ENCODE data around the gene MRPL44.

Gene MRPL44

GRCh38 chr2:223957092-223957851 is at the start of gene MRPL44:
TSS of gene MRPL44 (plus strand) at chr2:223957463. CDS start at chr2:223957473, 10 bp downstream.
- Histone ChIP-seq H3K27ac (peak within 1 kb of the TSS in 20 of 21 experiments; percentile 79 to 93 (median 88)), H3K4me3 (peak within 1 kb of the TSS; percentile 69 to 98 (median 86))

DNA sequence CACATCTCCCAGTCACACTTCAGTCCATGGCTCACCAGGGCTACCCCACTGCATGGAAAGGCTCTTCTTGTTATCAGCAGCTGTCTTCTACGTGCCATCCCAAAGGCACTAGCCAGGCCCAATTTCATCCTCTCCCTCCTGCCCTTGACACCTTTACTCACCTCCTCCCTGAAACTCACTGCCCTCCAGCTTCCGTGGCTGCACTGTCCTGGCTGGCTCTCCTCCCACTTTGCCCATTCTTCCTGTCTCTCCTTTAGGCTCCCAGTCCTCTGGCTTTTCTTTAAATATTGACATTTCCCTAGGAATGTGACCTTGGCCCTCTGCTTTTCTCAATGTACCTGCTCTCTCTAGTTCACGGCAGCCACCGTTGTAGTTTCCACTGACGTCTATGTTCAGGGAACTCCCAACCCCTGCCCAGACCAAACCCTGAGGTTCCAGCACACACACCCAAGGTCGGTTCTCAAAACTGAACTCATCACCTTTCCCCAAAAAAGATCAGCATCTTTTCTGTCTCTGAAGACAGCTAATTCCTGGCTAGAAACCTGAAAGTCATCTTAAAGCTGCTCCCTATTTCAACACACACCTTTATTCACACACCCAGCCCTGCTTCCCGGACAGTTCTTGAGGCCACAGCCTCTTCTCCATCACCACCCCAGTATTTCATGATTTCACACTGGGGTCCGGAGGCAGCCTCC is 48.8 kb upstream of the MRPL44 start:
- H3K4me3 ChIP-seq = no peak overlapping the region
- peak overlapping the region in 1 of 21 experiments; percentile 11 for H3K27ac ChIP-seq

DNA sequence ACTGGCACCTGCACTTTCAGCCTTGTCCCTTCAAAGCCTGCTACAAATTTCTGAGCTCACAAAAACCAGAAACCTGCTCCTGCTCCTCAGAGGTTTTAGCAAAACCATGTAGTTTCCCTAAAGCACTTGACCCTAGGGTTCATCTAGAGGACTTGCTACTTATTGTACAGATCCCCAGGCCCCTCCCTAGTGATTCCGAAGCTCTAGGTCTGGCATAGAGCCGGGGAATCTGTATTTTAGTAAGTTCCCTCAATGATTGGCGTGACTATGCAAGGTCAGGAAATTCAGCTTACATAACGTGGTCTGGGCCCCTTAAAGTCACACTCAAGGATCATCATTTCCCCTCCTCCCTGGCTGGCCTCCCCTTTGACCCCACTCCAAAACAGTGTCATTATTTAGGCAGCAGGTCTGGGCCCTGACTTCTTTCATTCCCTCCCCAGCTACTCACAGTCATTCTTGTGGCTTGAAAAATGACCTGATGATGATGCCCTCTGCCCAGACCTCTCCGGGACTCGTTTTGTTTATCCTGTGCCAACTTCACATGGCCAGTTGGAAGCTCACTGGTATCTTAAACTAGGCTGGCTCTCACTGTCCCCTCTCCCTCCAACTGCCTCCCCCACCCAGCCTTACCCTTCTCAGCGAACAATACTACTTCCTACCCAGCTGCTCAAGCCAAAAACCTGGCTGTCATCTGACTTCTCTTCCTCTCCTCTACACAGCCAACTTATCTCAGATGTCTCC is 48.1 kb upstream of the MRPL44 start:
- Histone ChIP-seq H3K4me3 (no peak overlapping the region), H3K27ac (peak overlapping the region in 1 of 21 experiments; percentile 11)

GRCh38 chr2:223914324-223914723 is 42.9 kb upstream of the MRPL44 start:
- Histone ChIP-seq H3K27ac (no peak overlapping the region), H3K4me3 (no peak overlapping the region)

DNA sequence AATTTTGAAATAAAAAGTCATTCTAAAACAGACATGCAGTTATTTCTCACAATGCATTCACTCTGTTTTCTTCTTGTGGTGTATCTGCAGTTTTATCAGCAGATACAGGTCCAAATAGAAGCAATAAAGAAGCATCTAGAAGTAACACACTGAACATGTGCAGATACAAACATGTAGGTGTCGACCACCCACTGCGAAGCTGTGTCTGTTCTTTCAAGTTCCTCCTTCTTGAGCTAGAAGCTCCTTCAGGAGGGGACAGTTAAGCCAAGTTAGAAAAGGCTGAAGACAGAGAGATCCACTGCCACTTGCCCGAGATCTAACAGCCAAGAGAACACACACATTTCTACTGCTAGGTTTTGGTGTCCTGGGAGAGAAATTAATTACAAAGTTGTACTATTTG is 42.2 kb upstream of the MRPL44 start:
- Histone ChIP-seq H3K4me3 (no peak overlapping the region), H3K27ac (no peak overlapping the region)

- no peak overlapping the region for H3K4me3 ChIP-seq
Observed at GRCh38 chr2:223916181-223916920, 40.9 kb upstream of the MRPL44 start.

DNA sequence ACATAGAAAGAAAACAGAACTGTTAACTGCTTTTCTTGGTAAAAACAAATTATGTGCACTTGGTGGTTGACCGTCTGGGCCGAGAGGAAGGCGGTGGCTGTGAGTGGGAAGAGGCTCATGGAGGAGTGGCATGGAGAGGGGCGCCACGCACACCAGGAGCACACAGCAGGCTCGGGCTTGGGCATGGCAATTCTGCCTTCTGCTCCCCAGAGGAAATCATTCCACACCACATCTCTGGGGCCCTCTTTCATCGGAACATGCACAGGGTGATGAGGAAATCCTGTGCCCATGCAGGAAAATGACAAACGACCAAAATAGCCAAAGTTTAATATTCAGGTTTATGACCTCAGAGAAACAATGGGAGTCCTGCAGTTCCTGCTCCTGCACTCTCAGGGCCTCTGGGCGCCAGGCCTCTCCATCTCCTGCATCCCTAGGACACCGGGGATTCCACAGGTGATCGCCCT is 38.6 kb upstream of the MRPL44 start:
- no peak overlapping the region for H3K27ac ChIP-seq

More at GRCh38 chr2:223916181-223916920, 40.9 kb upstream of the MRPL44 start:
- no peak overlapping the region for H3K27ac ChIP-seq

DNA sequence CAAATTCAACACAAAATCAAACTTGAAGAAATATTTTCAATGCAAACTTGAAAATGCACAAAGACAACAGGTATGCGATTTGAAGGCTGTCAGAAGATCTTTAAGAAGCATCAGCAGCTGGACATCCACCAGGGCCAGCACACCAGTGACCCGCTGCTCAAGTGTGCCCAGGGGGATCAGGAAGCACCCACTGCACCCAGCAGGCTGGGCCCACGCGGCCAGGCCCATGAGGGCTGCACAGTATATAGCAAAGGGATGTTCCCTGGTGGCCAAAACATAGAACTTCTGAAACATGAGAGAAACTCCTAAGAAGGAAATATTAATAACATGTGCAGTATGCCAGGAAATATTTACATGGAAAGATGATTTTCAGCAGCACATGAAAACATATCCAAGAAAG is 37.2 kb upstream of the MRPL44 start:
- H3K27ac ChIP-seq = peak overlapping the region in 1 of 21 experiments; percentile 10
- H3K4me3 ChIP-seq = no peak overlapping the region

More for the DNA sequence above, 38.6 kb upstream of the MRPL44 start:
- H3K4me3 ChIP-seq = no peak overlapping the region

- H3K27ac ChIP-seq = no peak overlapping the region
- H3K4me3 ChIP-seq = no peak overlapping the region
Observed at GRCh38 chr2:223921204-223921603, 36.1 kb upstream of the MRPL44 start.

DNA sequence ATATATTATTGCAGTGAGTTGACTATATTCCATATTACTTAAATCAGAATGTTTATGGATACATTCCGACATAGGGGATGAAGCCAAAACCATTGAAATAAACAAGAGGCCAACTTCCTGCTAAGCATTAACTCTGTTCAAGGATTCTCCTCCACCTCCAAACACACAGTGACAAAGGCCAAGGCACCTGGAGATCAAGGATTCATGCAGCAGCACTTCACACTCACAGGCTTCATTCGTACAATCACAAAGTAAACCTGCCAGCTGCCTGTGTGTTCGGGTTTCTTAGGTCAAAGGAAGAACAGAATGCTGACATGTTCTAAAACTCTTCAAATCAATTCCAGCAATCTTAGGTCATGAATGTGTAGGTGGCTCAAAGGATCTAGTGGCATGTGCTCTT is 35.0 kb upstream of the MRPL44 start:
- Histone ChIP-seq H3K27ac (no peak overlapping the region), H3K4me3 (no peak overlapping the region)

DNA sequence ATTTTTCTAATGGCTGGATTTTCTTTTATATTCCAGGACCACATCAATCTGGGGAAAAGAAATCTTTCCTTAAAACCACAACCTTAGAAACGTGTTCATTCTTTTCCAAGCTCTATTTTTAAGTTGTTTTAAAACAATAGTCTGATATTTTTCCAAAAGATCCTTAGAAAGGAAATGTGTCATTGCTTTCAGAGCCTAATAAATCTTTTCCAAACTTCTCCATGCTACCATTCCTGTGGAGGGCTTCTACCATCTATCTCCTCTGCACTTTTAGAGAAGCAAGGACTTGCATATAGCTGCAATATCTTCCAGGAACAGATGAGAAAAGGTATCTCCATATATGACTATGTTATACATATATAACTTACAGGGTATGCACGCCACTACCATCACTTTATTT is 33.3 kb upstream of the MRPL44 start:
- Histone ChIP-seq H3K4me3 (no peak overlapping the region), H3K27ac (no peak overlapping the region)

- no peak overlapping the region for H3K4me3 ChIP-seq
- no peak overlapping the region for H3K27ac ChIP-seq
Observed at GRCh38 chr2:223925106-223925505, 32.2 kb upstream of the MRPL44 start.

- no peak overlapping the region for H3K4me3 ChIP-seq
- H3K27ac ChIP-seq = no peak overlapping the region
Observed at GRCh38 chr2:223928113-223929006, 28.9 kb upstream of the MRPL44 start.

DNA sequence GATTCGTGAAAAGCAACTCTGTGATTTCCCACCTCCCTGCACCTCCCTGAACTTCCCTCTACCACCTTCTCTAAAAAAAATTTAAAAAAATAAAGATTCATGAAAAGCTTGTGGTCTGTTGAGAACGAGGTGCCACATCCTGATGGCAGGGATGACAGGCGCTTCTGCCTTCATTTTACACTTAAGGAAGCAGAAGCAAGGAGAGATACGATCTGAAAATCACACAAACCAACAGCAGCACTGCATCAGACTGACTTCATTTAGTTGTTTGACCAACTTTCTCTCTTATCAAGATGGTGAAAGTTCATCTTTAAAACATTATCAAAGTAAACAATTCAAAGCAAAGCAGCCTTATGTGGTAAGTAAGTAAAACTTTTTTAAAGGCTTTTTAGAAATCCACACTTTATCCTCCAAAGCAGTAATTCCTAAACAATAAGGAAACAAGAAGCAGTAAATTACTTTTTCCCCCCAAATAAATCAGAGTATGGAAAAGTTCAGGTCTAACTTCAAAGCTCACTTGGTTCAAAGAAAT is 27.6 kb upstream of the MRPL44 start:
- Histone ChIP-seq H3K4me3 (no peak overlapping the region), H3K27ac (peak overlapping the region in 1 of 21 experiments; percentile 2)

DNA sequence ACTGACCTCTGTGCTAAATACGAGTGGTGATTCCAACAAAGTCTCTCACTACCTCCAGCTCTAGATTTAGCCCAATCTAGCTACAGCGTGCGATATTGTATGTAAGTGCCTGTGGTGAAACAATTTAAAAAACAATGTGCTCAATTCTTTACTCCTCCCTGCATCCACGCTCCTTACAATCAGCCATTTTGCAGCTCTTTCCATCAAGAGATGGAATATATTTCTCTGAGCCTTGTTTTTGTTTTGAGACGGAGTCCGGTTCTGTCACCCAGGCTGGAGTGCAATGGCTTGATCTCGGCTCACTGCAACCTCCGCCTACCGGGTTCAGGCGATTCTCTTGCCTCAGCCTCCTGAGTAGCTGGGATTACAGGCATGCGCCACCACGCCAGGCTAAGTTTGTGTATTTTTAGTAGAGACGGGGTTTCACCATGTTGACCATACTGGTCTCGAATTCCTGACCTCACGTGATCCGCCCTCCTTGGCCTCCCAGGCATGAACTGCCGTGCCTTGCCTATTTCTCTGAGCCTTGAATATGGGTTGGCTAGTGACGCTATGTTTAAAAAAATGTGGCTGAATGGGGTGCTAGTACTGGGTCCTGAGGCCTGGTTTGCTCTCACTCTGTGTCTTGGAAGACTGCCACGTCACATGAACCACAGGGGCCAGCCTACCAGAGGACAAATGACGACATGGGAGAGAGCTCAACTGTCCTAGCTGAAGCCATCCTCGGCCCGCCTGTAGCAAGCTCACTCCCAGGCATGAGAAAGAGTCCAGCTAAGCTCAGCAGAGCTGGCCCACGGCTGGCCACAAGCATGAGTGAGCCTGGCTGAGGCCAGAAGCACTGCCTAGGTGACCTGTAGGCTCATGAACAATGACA is 26.9 kb upstream of the MRPL44 start:
- H3K4me3 ChIP-seq = no peak overlapping the region
- H3K27ac ChIP-seq = peak overlapping the region in 3 of 21 experiments; percentile 26 to 62 (median 60)

DNA sequence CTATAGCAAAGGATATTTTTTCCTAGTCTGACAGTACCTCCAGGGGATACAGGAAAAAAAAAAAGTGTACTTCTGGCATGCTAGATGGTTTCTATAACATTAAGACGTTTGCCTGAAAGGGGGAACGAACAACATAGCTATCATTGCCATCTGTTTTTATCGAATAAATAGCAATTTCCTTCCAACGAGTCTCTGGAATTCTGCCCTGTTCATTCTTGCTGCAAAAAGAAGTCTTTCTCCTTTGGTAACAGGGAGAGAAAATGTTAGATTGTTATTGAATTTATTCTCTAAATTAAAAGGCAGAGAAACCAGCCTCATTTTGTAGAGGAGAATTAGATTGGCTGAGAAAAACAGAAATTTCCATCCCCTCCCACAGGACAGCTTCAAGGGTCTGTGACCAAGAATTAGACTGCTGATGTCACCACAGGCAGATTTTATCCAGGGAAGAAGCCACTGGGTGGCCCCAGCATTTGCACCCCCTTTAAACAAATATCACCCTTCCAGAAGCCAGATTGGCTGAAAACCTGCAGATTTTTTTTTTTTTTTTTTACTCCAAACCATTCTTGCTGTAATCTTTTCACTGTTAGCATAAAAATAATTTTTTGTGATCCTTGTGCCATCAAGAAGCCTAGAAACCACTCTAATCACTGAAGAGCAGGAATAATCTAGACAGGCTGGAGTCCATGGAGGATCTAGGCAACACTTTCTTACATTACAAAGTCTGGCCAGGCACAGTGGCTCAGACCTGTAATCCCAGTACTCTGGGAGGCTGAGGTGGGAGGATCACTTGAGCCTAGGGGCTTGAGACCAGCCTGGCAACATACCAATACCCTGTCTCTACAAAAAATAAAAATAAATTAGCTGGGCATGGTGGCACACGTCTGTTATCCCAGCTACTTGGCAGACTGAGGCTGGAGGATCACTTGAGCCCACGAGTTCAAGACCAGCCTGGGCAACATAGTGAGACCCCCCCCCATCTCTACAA is 24.2 kb upstream of the MRPL44 start:
- no peak overlapping the region for H3K4me3 ChIP-seq
- peak overlapping the region in 3 of 21 experiments; percentile 10 to 47 (median 31) for H3K27ac ChIP-seq

Measured in skin epidermis (tissue), 12 donors.